GM18951 (cell line): Measurements from ENCODE around the gene SPHK2.

Experiments
- POLR2A ChIP-seq: IDR thresholded peaks from 4 replicates; pipeline ENCODE4 v1.6.1; 2011; ENCODE audit warnings: mild to moderate bottlenecking; ENCODE audit not compliant: insufficient read length, insufficient read depth; ENCODE audit errors: extremely low read depth
- in situ Hi-C: fragments of 300-500 bp; cut with MboI; formaldehyde crosslinking; loops from one replicate; pipeline ENCODE4 v1.12.0; 2022; ENCODE audit warnings: low sequenced_read_pairs, mixed read lengths, inconsistent platforms; ENCODE audit not compliant: unreplicated experiment

Gene SPHK2

DNA sequence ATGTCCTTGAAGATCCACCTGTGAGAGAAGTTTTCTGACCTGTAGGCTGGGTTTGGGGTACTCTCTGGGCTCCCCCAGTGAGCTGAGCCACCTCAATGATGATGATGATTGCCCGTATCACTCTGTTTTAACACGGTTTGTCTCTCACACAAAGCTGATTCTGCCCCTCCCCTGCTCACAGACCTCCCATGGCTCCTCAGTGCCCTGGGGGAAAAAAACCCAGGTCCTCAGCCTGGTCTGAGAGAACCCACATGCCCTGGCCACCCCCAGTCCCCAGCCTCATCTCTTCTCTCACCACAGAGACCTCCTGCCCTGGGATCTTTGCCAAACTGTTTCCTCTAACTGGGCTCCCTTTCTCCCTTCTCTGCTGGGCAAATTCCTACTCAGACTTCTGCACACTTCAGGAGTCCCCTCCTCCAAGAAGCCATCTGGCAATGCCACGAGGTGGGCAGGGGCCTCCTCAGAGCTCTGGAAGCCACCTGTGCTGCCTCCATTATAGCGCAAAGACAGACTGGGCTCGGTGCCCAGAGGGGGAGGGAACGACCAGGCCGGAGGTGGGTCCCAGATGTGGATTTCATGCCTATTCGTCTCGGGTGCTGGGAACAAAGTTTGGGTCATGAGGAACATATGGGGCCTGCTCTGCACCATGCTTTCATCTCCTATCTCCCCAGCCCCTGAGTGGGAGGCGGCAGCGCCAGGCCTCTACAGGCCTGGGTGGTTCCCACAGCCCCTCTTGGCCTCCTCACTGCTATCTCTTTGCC, 35.2 kb downstream of the SPHK2 start:
- in situ Hi-C loops: loop anchor here (10.0 kb wide), 1 partner anchor 330 kb away; no protein-coding TSS in a partner anchor
- TF ChIP-seq POLR2A: no peak

- in situ Hi-C loops: loop anchor here (10.0 kb wide), 1 partner anchor 328 kb away; no protein-coding TSS in a partner anchor
- TF ChIP-seq POLR2A: no peak
Measured at GRCh38 chr19:48656840-48657474, 37.7 kb downstream of the SPHK2 start.

- in situ Hi-C loops: loop anchor here (10.0 kb wide), 1 partner anchor 327 kb away; no protein-coding TSS in a partner anchor
Measured at GRCh38 chr19:48657828-48658227, 38.5 kb downstream of the SPHK2 start.

- TF ChIP-seq POLR2A: no peak
Measured at GRCh38 chr19:48658483-48658882, 39.2 kb downstream of the SPHK2 start.

DNA sequence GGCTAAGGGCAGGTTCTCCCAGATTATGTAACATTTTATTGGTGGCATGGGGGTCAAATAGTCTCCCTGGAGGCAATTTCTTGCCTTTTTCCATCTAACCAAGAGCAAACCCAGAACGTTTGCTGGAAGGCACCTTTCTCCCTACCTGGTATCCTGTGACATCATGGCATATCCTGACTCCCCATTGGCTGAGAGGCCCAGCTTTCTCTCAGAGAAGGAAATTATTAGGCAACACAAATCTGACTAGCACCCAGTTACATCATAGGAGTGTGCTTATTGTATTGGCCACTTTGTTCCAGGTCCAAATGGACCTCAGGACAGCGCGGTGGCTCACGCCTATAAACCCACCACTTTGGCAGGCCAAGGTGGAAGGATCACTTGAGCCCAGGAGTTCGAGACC, 40.5 kb downstream of the SPHK2 start:
- no peak for TF ChIP-seq POLR2A
- in situ Hi-C loops: loop anchor here (10.0 kb wide), 1 partner anchor 325 kb away; no protein-coding TSS in a partner anchor

More at GRCh38 chr19:48658483-48658882, 39.2 kb downstream of the SPHK2 start:
- in situ Hi-C loops: loop anchor here (10.0 kb wide), 1 partner anchor 326 kb away; no protein-coding TSS in a partner anchor

DNA sequence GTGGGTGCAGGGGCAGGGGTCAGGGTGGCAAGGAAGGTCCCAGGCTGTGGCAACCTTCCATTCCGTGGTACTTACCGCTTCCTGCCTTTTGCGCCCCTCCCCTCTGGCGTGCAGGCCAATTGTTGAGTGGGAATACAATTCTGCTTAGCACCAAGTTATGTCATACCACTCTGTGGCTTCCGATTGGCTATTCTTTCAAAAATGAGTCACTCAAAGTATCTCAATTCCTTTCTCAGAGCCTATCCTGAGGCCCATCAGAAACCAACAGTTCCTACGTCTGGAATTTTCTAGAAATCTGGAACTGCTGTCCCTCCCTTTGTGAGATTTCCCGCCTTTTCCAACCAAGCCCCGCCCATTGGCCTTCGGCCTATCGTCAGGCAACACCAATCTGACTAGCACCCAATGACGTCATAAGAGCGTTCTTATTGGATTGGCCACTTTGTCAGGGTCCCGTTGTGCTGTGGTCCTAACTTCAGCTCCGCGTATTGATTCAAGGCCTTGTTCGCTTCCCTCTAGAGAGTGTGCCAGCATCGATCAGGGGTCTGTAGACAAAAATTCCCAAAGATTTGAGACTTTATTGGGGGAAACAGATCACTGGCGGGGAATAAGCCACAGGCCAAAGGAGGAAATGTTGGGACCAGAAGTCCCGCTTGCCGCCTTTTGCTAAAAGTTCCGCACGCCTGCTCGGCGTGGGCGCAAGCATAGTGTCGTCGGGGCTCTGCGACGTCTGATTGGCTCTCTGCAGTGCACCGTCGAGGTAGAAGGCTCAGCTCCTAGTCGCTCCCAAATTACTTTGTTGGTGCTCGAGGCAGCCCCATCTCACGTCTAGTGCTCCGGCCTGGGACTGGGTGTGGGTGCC, 41.8 kb downstream of the SPHK2 start:
- TF ChIP-seq POLR2A: peak; percentile 32

DNA sequence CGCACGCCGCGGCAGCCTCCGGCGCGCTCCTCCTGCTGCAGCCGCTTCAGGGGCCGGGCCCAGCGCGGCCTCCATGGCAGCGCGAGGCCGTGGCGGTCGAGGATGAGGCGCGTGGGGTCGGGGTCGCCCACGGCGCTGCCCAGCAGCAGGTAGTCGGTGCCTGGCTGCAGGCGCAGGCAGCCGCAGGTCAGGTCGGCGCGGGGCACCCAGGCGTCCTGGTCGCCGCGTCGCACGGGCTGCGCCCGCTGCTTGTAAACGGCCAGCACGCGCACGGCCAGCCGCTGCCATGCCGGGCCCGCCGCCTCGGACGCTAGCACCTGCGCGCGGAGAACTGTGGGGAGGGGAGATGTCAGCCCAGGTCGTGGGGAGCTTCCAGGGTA, 42.4 kb downstream of the SPHK2 start:
- no peak for TF ChIP-seq POLR2A
- in situ Hi-C loops: no loop called here

More for the DNA sequence above, 41.8 kb downstream of the SPHK2 start:
- in situ Hi-C loops: no loop called here

DNA sequence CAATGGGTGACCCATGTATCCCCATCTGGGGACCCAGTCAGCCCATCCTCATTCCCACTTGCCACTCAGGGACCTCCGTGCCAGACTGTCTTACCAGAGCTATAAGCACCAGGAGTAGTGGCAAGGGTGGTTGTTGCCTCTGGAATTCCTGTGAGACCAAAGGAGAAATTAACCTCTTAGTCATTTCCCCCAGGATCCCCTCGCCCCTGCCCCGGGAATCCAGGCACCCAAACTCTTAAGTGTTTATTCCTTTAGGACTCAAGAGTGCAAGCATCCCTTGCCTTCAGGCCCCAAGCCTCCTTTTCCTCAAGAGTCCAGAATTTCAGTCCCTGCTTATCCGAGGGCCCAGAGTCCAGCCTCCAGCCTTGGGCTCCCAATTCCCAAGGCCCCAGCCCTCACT, 44.4 kb downstream of the SPHK2 start:
- no peak for TF ChIP-seq POLR2A
- in situ Hi-C loops: no loop called here

DNA sequence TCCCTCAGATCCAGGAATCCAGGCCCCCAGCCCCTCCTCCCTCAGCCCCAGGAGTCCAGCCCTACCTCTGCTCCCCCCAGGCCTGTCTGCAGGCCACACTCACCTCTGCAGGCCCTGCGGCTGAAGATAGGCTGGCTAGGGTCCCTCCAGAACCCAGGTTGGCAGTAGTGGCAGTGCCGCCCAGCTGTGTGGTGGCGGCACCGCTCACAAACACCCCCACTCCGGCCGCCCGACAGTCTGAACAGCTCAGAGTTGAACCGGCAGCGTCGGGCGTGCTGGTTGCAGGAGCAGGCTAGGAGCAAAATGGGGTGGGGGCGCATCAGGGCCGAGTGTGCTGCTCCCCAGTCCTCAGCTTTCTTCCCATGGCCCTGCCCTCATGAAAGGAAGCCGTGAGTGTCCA, 45.2 kb downstream of the SPHK2 start:
- in situ Hi-C loops: no loop called here
- TF ChIP-seq POLR2A: no peak

DNA sequence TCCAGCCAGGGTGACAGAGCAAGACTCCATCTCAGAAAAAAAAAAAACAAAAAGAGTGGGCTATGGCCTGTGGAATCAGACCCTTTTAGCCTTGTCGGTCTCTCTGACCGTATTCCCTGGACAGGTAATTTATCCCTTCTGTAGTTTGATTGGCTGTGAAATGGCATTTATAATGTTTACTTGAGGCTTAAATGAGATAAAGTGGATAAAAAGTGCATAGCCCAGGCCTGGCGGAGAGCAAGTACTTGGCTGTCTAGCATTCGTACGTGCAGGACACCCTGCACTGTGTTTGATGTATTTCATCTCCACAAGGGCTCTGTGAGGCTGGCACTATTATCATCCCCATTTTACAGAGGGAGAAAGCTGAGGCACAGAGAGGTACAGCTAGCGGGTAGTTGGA, 46.5 kb downstream of the SPHK2 start:
- in situ Hi-C loops: no loop called here
- TF ChIP-seq POLR2A: no peak

DNA sequence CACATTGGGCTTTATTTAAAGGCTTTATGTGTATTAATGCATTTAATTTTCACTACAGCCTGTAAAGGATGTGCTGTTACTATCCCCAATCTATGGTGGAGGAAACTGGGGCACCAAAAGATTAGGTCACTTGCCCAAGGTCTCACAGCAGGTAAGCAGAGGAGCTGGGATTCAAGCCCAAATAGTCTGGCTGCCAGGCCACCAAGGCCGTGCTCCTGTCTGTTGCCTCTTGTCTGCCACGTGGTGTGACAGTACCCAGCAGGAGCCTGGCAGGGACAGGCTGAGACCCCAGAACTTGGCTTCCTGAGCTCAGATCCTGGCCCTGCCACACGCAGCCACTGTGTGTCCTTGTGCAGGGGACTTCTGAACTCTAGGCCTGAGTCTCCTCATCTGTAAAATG, 49.0 kb downstream of the SPHK2 start:
- in situ Hi-C loops: no loop called here
- TF ChIP-seq POLR2A: no peak

GRCh38 chr19:48668761-48669160, 49.5 kb downstream of the SPHK2 start:
- no peak for TF ChIP-seq POLR2A
- in situ Hi-C loops: no loop called here
